HG03025 (cell line): ENCODE data around the gene ADGRD1.

ENCODE experiments used
- ATAC-seq: cut with Tn5 transposase; IDR thresholded peaks from one replicate; pipeline ENCODE4 v1.9.1; 2021; ENCODE audit warnings: mild to moderate bottlenecking, moderate library complexity; ENCODE audit not compliant: unreplicated experiment, low FRiP score

The ADGRD1 gene

DNA sequence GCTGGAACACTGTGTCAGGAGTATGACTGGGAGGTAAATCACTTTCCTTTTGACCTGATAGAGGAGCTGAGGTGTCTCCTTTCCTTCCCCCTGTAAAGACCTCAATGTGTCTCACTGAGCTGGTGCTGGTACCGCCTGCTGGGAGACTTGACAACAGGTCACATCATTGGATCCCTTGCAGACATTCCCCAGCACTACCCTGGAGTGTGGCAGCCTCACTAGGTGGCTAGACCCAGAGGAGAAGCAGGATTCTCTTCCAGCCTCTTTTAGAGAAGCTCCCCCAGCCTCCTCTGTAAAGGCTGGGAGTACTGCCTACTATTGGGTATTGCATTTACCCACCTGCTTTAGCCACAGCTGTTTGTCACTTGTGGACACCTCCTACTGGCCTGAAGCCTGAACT lies 223.9 kb downstream of the ADGRD1 start:
- ATAC-seq: no peak

GRCh38 chr12:131187602-131188001 lies 233.9 kb downstream of the ADGRD1 start:
- no peak for ATAC-seq

DNA sequence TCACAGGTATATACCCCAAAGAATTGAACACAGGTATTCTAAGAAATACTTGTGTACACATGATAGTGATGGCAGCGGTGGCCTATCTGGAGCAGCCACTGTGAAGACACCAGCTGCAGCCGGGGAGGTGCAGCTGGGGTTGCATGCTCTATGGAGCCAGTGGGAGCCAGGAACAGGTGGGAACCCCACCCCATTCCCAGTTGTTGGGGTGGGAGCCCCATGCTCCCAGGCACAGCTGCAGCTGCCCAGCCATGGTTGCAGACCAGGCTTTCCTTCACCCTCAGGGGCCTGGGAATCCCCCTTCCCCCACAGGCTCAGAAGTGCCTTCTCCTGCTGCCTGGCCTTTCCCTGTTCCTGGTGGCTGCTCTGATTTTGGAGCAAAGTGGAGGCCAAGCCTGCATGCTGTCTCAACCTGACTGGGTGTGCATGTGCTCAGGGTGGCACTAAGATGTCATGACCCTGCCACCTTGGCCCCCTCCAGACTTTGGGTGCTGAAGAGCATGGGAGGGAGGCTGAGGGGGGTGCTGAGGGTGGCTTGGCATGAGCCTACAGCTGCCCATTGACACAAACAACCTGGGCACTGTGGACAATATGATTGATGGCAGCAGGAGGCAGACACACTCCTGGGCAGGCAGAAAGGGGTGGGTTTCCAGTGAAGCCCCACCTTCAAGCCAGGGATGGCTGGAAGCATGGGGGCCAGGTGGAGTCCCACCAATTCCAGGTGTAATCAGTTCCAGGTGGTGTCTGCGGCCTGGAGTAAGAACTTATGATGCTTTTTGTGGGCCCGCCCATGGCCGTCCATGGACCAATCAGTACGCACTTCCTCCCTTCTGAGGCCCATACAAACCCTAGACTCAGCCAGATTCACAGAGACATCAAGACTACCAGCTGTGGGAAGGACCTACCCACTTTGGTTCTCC lies 234.7 kb downstream of the ADGRD1 start:
- no peak for ATAC-seq

DNA sequence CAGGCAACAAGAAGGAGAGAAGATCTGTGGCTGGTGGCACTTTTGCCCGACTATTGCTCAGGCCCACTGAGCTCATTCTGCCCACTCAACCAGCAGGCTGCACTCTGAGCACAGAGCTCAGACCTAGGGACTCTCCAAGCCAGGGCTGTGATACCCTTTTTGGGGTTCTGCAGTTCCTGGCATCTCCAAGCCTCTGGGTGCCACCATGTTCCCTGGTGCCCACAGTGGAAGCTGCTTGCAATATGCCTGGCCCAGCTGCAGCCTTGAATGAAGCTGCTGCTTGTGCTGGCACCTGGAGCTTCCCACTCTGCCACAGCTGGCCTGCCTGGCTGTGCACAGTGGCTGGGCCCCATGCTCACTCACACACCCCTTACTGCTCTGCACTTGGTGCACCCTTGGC lies 236.1 kb downstream of the ADGRD1 start:
- no peak for ATAC-seq

GRCh38 chr12:131190965-131191364 lies 237.3 kb downstream of the ADGRD1 start:
- ATAC-seq: no peak
